DOHH2 (cell line): ENCODE data around the gene TSPAN1.

Experiments
- EZH2phosphoT487 ChIP-seq: fragments of 200-600 bp; sonication (generic); IDR thresholded peaks from 2 replicates; pipeline ENCODE4 v1.6.1; 2017; ENCODE audit warnings: borderline replicate concordance, mild to moderate bottlenecking, antibody characterized with exemption, low read length, moderate library complexity, mixed read lengths
- TF ChIP-seq, protein P1 (sequence below): fragments of 200-600 bp; sonication (generic); IDR thresholded peaks from one replicate; pipeline ENCODE4 v1.5.1; 2014; ENCODE audit warnings: antibody characterized with exemption, mild to moderate bottlenecking, low read depth, low read length; ENCODE audit not compliant: poor library complexity, severe bottlenecking

DNA sequence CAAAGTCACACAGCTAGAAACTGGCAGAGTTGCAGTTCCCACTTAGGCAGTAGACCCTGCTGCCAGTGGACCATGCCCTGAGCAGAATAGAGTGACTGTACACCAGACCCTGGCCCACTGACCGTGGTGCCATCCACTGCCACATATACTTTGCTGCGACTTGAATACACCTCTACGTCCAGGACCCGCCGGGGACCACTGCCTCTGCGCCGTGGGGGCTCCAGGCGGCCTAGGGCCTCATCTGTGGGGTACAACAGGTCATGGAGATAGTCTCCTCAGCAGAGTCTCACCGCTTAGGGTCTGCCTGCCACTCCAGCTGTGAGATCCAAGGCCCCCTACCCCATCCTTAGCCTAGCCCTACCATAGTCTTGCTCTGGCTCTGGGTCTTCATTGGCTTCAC lies 21.7 kb downstream of the TSPAN1 start:
- TF ChIP-seq, protein P1, sequence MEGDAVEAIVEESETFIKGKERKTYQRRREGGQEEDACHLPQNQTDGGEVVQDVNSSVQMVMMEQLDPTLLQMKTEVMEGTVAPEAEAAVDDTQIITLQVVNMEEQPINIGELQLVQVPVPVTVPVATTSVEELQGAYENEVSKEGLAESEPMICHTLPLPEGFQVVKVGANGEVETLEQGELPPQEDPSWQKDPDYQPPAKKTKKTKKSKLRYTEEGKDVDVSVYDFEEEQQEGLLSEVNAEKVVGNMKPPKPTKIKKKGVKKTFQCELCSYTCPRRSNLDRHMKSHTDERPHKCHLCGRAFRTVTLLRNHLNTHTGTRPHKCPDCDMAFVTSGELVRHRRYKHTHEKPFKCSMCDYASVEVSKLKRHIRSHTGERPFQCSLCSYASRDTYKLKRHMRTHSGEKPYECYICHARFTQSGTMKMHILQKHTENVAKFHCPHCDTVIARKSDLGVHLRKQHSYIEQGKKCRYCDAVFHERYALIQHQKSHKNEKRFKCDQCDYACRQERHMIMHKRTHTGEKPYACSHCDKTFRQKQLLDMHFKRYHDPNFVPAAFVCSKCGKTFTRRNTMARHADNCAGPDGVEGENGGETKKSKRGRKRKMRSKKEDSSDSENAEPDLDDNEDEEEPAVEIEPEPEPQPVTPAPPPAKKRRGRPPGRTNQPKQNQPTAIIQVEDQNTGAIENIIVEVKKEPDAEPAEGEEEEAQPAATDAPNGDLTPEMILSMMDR: no peak
- no peak for TF ChIP-seq EZH2phosphoT487
